ENCODE measurements around the gene CLEC4A.
"Not testable (repeated sequence)": the region's sequence is repeated elsewhere in the genome, so short reads cannot be mapped to it uniquely, and the experiment has no call there.

CLEC4A gene

GRCh38 chr12:8127138-8127537 lies 3.7 kb downstream of the CLEC4A start:
- H3K9ac ChIP-seq, result no peak overlapping the region
- H3K4me1 ChIP-seq, result no peaks in the 10 kb centered on the region
- no peaks in the 10 kb centered on the region for H3K79me2 ChIP-seq
- TF ChIP-seq CTCF (IDR thresholded peaks at IDR 0.05), result no peak
- H3K4me2 ChIP-seq (ENCODE audit: low read length), result no peak overlapping the region
- no peak overlapping the region for H3K4me3 ChIP-seq (ENCODE audit: low read depth, low read length)
- H3K27me3 ChIP-seq (ENCODE audit: control insufficient read depth, insufficient read depth, low read length), result no peaks in the 10 kb centered on the region
- no peak overlapping the region for H3K27ac ChIP-seq
- no peaks in the 10 kb centered on the region for H3K36me3 ChIP-seq (ENCODE audit: control insufficient read depth, insufficient read depth, low read length)
- peak overlapping the region; percentile 1 for H2AFZ ChIP-seq
- no peaks in the 10 kb centered on the region for H3K9me3 ChIP-seq (ENCODE audit: control insufficient read depth, low read length)

- not testable (repeated sequence) for H3K9me3 ChIP-seq (ENCODE audit: control insufficient read depth, low read length); H3K27me3 ChIP-seq (ENCODE audit: control insufficient read depth, insufficient read depth, low read length); H3K27ac ChIP-seq; H3K36me3 ChIP-seq (ENCODE audit: control insufficient read depth, insufficient read depth, low read length); H3K79me2 ChIP-seq; H2AFZ ChIP-seq; H3K4me1 ChIP-seq; H3K4me2 ChIP-seq (ENCODE audit: low read length); H3K9ac ChIP-seq; H3K4me3 ChIP-seq (ENCODE audit: low read depth, low read length)
These were observed 10.4 kb downstream of the CLEC4A start for GRCh38 chr12:8133636-8134397.

GRCh38 chr12:8134398-8134930 lies 11.0 kb downstream of the CLEC4A start:
- not testable (repeated sequence) for H3K27ac ChIP-seq; H3K9me3 ChIP-seq (ENCODE audit: control insufficient read depth, low read length); H3K4me1 ChIP-seq; H3K79me2 ChIP-seq; H2AFZ ChIP-seq; H3K36me3 ChIP-seq (ENCODE audit: control insufficient read depth, insufficient read depth, low read length); H3K9ac ChIP-seq; H3K4me2 ChIP-seq (ENCODE audit: low read length); H3K4me3 ChIP-seq (ENCODE audit: low read depth, low read length); H3K27me3 ChIP-seq (ENCODE audit: control insufficient read depth, insufficient read depth, low read length)

GRCh38 chr12:8141647-8142046 lies 18.2 kb downstream of the CLEC4A start:
- H3K4me3 ChIP-seq (ENCODE audit: low read depth, low read length); H3K4me2 ChIP-seq (ENCODE audit: low read length); H3K79me2 ChIP-seq; H3K27ac ChIP-seq; H3K36me3 ChIP-seq (ENCODE audit: control insufficient read depth, insufficient read depth, low read length); H3K9ac ChIP-seq; H3K9me3 ChIP-seq (ENCODE audit: control insufficient read depth, low read length); H2AFZ ChIP-seq; H3K27me3 ChIP-seq (ENCODE audit: control insufficient read depth, insufficient read depth, low read length); H3K4me1 ChIP-seq: not testable (repeated sequence)

- Histone ChIP-seq H3K4me1 (no peaks in the 10 kb centered on the region), H3K27ac (no peak overlapping the region), H3K4me2 (ENCODE audit: low read length) (no peak overlapping the region), H3K4me3 (ENCODE audit: low read depth, low read length) (no peak overlapping the region), H3K9me3 (ENCODE audit: control insufficient read depth, low read length) (no peaks in the 10 kb centered on the region), H3K27me3 (ENCODE audit: control insufficient read depth, insufficient read depth, low read length) (no peaks in the 10 kb centered on the region), H3K36me3 (ENCODE audit: control insufficient read depth, insufficient read depth, low read length) (no peaks in the 10 kb centered on the region), H3K9ac (no peak overlapping the region), H2AFZ (no peak overlapping the region), H3K79me2 (no peaks in the 10 kb centered on the region)
- TF ChIP-seq CTCF (IDR thresholded peaks at IDR 0.05), result no peak
These were observed 19.8 kb downstream of the CLEC4A start for GRCh38 chr12:8143261-8143660.

GRCh38 chr12:8145754-8146441 lies 22.5 kb downstream of the CLEC4A start:
- no peaks in the 10 kb centered on the region for H3K36me3 ChIP-seq (ENCODE audit: control insufficient read depth, insufficient read depth, low read length)
- H3K4me3 ChIP-seq (ENCODE audit: low read depth, low read length), result no peak overlapping the region
- H3K4me1 ChIP-seq, result no peaks in the 10 kb centered on the region
- H3K4me2 ChIP-seq (ENCODE audit: low read length), result no peak overlapping the region
- no peaks in the 10 kb centered on the region for H3K9me3 ChIP-seq (ENCODE audit: control insufficient read depth, low read length)
- H3K9ac ChIP-seq, result no peak overlapping the region
- no peaks in the 10 kb centered on the region for H3K79me2 ChIP-seq
- no peak overlapping the region for H3K27ac ChIP-seq
- H2AFZ ChIP-seq, result no peak overlapping the region
- TF ChIP-seq CTCF (IDR thresholded peaks at IDR 0.05), result no peak
- H3K27me3 ChIP-seq (ENCODE audit: control insufficient read depth, insufficient read depth, low read length), result no peaks in the 10 kb centered on the region

All from parathyroid adenoma (tissue), 2 donors.